Raji (cell line): ENCODE results near the gene PPP1R9A.

Source experiments
- POLR2A ChIP-seq: IDR thresholded peaks from 2 replicates; pipeline ENCODE4 v1.6.1; 2011; ENCODE audit warnings: low read depth, low read length, control low read depth; ENCODE audit not compliant: insufficient read depth

The PPP1R9A gene

GRCh38 chr7:95303013-95303905, 395.9 kb downstream of the PPP1R9A start:
- no peak for TF ChIP-seq POLR2A

- TF ChIP-seq POLR2A = no peak
These were observed 397.6 kb downstream of the PPP1R9A start for GRCh38 chr7:95304990-95305389.

GRCh38 chr7:95309951-95310350, 402.6 kb downstream of the PPP1R9A start:
- TF ChIP-seq POLR2A = no peak

- no peak for TF ChIP-seq POLR2A
These were observed 404.0 kb downstream of the PPP1R9A start for GRCh38 chr7:95311389-95311788.

- no peak for TF ChIP-seq POLR2A
These were observed 405.2 kb downstream of the PPP1R9A start for GRCh38 chr7:95312561-95312960.

GRCh38 chr7:95316588-95316987, 409.2 kb downstream of the PPP1R9A start:
- TF ChIP-seq POLR2A = no peak

- no peak for TF ChIP-seq POLR2A
These were observed 410.2 kb downstream of the PPP1R9A start for GRCh38 chr7:95317546-95317945.

GRCh38 chr7:95317966-95318365, 410.6 kb downstream of the PPP1R9A start:
- TF ChIP-seq POLR2A = no peak

- TF ChIP-seq POLR2A = no peak
These were observed 411.2 kb downstream of the PPP1R9A start for GRCh38 chr7:95318501-95319100.

GRCh38 chr7:95319570-95319969, 412.2 kb downstream of the PPP1R9A start:
- no peak for TF ChIP-seq POLR2A

- TF ChIP-seq POLR2A = no peak
These were observed 413.3 kb downstream of the PPP1R9A start for GRCh38 chr7:95320651-95321050.

GRCh38 chr7:95321720-95322119, 414.3 kb downstream of the PPP1R9A start:
- no peak for TF ChIP-seq POLR2A

GRCh38 chr7:95322396-95322795, 415.0 kb downstream of the PPP1R9A start:
- no peak for TF ChIP-seq POLR2A

GRCh38 chr7:95322854-95323253, 415.5 kb downstream of the PPP1R9A start:
- no peak for TF ChIP-seq POLR2A

- no peak for TF ChIP-seq POLR2A
These were observed 416.2 kb downstream of the PPP1R9A start for GRCh38 chr7:95323410-95324129.

GRCh38 chr7:95324431-95324830, 417.0 kb downstream of the PPP1R9A start, which contains the start of gene PON1:
PON1 (minus strand) TSS chr7:95324532; CDS start chr7:95324475, 57 bp downstream.
- TF ChIP-seq POLR2A = no peak
